Neural crest cell (in vitro differentiated cells): Measurements from ENCODE around the gene TPO. TPM values are rescaled to one million over a fixed set of nuclear protein-coding genes. Genes with fewer than 3 reads are reported as not detected.

Experiments used
- DNase-seq: peaks from one replicate; pipeline ENCODE4 v3.0.0; 2021; ENCODE audit warnings: low read depth, mixed read lengths, low spot score
- H3K27ac Mint-ChIP-seq: one replicate; pipeline ENCODE4 v1.8.0; 2021; ENCODE audit warnings: mild to moderate bottlenecking, mixed read lengths; ENCODE audit not compliant: unreplicated experiment
- H3K27me3 Mint-ChIP-seq: 2 replicates; pipeline ENCODE4 v1.8.0; 2021; ENCODE audit warnings: low read depth, mild to moderate bottlenecking, mixed read lengths
- H3K36me3 Mint-ChIP-seq: 2 replicates; pipeline ENCODE4 v1.8.0; 2021; ENCODE audit warnings: low read depth, mild to moderate bottlenecking, mixed read lengths
- H3K4me1 Mint-ChIP-seq: 2 replicates; pipeline ENCODE4 v1.8.0; 2021; ENCODE audit warnings: mixed read lengths
- H3K4me3 Mint-ChIP-seq: one replicate; pipeline ENCODE4 v1.8.0; 2021; ENCODE audit warnings: mild to moderate bottlenecking, mixed read lengths
- H3K9me3 Mint-ChIP-seq: 2 replicates; pipeline ENCODE4 v1.8.0; 2021; ENCODE audit warnings: mixed read lengths
- CTCF ChIP-seq: fragments of 200-600 bp; sonication (generic); conservative IDR thresholded peaks from 2 replicates; pipeline ENCODE4 v1.5.0; 2021; ENCODE audit warnings: antibody characterized with exemption, mild to moderate bottlenecking
- total RNA-seq: library from RNA; stranded (reverse); gene quantifications from 2 replicates; pipeline ENCODE4 v1.2.1, GENCODE V29; 2021

TPO gene
- total RNA-seq, 1 donor from 2014 or later = not detected

- no peaks in the 10 kb centered on the region for H3K27me3 Mint-ChIP-seq
- H3K4me1 Mint-ChIP-seq = peaks cover 17% of the 10 kb centered on the region
- no peak overlapping the region for H3K4me3 Mint-ChIP-seq
- no peak for DNase-seq
- H3K9me3 Mint-ChIP-seq = peaks cover 5% of the 10 kb centered on the region
- TF ChIP-seq CTCF = no peak
- no peaks in the 10 kb centered on the region for H3K36me3 Mint-ChIP-seq
- no peak overlapping the region for H3K27ac Mint-ChIP-seq
Observed at GRCh38 chr2:1557467-1557820, 144.2 kb downstream of the TPO start.

GRCh38 chr2:1559589-1560175 lies 146.4 kb downstream of the TPO start:
- no peak for DNase-seq
- Mint-ChIP-seq H3K4me3 (no peak overlapping the region), H3K36me3 (no peaks in the 10 kb centered on the region), H3K27me3 (no peaks in the 10 kb centered on the region), H3K27ac (no peak overlapping the region), H3K9me3 (peaks cover 5% of the 10 kb centered on the region), H3K4me1 (peaks cover 9% of the 10 kb centered on the region)
- no peak for TF ChIP-seq CTCF

GRCh38 chr2:1561259-1561658 lies 148.0 kb downstream of the TPO start:
- no peak for TF ChIP-seq CTCF
- no peak for DNase-seq
- Mint-ChIP-seq H3K27ac (no peak overlapping the region), H3K4me3 (no peak overlapping the region), H3K27me3 (no peaks in the 10 kb centered on the region), H3K4me1 (peaks cover 4% of the 10 kb centered on the region), H3K36me3 (no peaks in the 10 kb centered on the region), H3K9me3 (no peaks in the 10 kb centered on the region)

GRCh38 chr2:1561811-1562421 lies 148.7 kb downstream of the TPO start:
- no peak overlapping the region for H3K27ac Mint-ChIP-seq

GRCh38 chr2:1563084-1563857 lies 150.0 kb downstream of the TPO start:
- Mint-ChIP-seq H3K27ac (no peak overlapping the region), H3K36me3 (peaks cover 9% of the 10 kb centered on the region), H3K9me3 (peaks cover 9% of the 10 kb centered on the region), H3K4me1 (no peaks in the 10 kb centered on the region), H3K4me3 (no peak overlapping the region), H3K27me3 (no peaks in the 10 kb centered on the region)
- DNase-seq = no peak
- no peak for TF ChIP-seq CTCF

More at GRCh38 chr2:1561811-1562421, 148.7 kb downstream of the TPO start:
- H3K36me3 Mint-ChIP-seq = peaks cover under 1% of the 10 kb centered on the region
- no peaks in the 10 kb centered on the region for H3K27me3 Mint-ChIP-seq
- peaks cover under 1% of the 10 kb centered on the region for H3K4me1 Mint-ChIP-seq
- H3K9me3 Mint-ChIP-seq = peaks cover under 1% of the 10 kb centered on the region
- no peak for TF ChIP-seq CTCF
- no peak for DNase-seq
- H3K4me3 Mint-ChIP-seq = no peak overlapping the region
